SK-N-SH (cell line): ENCODE results near the gene TRIML1. TPM values are rescaled to one million over a fixed set of nuclear protein-coding genes. Genes with fewer than 3 reads are reported as not detected.

ENCODE experiments used
- CTCF ChIA-PET: fragments of 300-600, 350-600 bp; formaldehyde crosslinking; extraction: SDS; loops from one replicate; lab custom pipeline; 2021; lab: Yijun Ruan, JAX
- POLR2A ChIA-PET: fragments of 350-600 bp; sonication (Branson Sonifier 250); formaldehyde crosslinking; extraction: SDS; loops from one replicate; lab custom pipeline; 2020; ENCODE audit warnings: antibody characterized with exemption, inconsistent platforms; lab: Yijun Ruan, JAX
- DNase-seq: peaks from one replicate; pipeline ENCODE4 v3.0.0; 2012
- H2AFZ ChIP-seq: fragments of 200-600 bp; sonication (generic); 2 replicates; pipeline ENCODE4 v1.8.1; 2016; ENCODE audit warnings: antibody characterized with exemption, mild to moderate bottlenecking, low read depth
- H3F3A ChIP-seq: fragments of 200-600 bp; sonication (generic); replicated peaks from 2 replicates; pipeline ENCODE3; 2016; ENCODE audit warnings: antibody characterized with exemption, mild to moderate bottlenecking; ENCODE audit not compliant: insufficient read depth
- H3K27ac ChIP-seq, 2 experiments: fragments of 200-500 bp in 1 of 2; fragments of 200-600 bp in 1 of 2; sonication (Bioruptor generic) in 1 of 2; sonication (generic), shearing (Covaris generic) in 1 of 2; 2 replicates each; pipeline versions ENCODE4 v1.5.1 to v1.6.1; 2014 to 2016; ENCODE audit warnings: low read depth in 2 of 2, inconsistent platforms in 1 of 2, low read length in 1 of 2, mild to moderate bottlenecking in 1 of 2, mixed read lengths in 1 of 2
- H3K27me3 ChIP-seq: fragments of 200-600 bp; sonication (generic), shearing (Covaris generic); 2 replicates; pipeline ENCODE4 v1.6.1; 2016; ENCODE audit warnings: mixed run types; ENCODE audit not compliant: insufficient read depth
- H3K36me3 ChIP-seq, 2 experiments: fragments of 200-500 bp in 1 of 2; fragments of 200-600 bp in 1 of 2; sonication (Bioruptor generic) in 1 of 2; sonication (generic) in 1 of 2; replicated peaks in 1 of 2; 2 replicates each; pipeline versions ENCODE3 to v1.5.1; 2014 to 2016; ENCODE audit warnings: low read length in 1 of 2, mild to moderate bottlenecking in 1 of 2; ENCODE audit not compliant: insufficient read depth in 2 of 2, control insufficient read depth in 1 of 2
- H3K4me1 ChIP-seq, 2 experiments: fragments of 200-500 bp in 1 of 2; fragments of 200-600 bp in 1 of 2; sonication (Bioruptor generic) in 1 of 2; sonication (generic), shearing (Covaris generic) in 1 of 2; 2 replicates each; pipeline versions ENCODE4 v1.5.1 to v1.6.1; 2014 to 2016; ENCODE audit warnings: low read depth in 1 of 2, low read length in 1 of 2, mixed run types in 1 of 2; ENCODE audit not compliant: insufficient read depth in 2 of 2, control insufficient read depth in 1 of 2
- H3K4me2 ChIP-seq: fragments of 200-600 bp; sonication (generic), shearing (Covaris generic); 2 replicates; pipeline ENCODE4 v1.6.1; 2017; ENCODE audit warnings: mixed run types
- H3K4me3 ChIP-seq, 2 experiments: fragments of 200-500 bp in 1 of 2; fragments of 200-600 bp in 1 of 2; sonication (Bioruptor generic) in 1 of 2; sonication (generic), shearing (Covaris generic) in 1 of 2; 2 replicates each; pipeline versions ENCODE4 v1.5.1 to v1.8.1; 2014 to 2016; ENCODE audit warnings: low read depth in 2 of 2, inconsistent platforms in 1 of 2, low read length in 1 of 2, mild to moderate bottlenecking in 1 of 2, mixed read lengths in 1 of 2, moderate library complexity in 1 of 2
- H3K79me2 ChIP-seq: fragments of 200-600 bp; sonication (generic); 2 replicates; pipeline ENCODE4 v1.8.1; 2017; ENCODE audit warnings: mild to moderate bottlenecking; ENCODE audit not compliant: insufficient read depth
- H3K9ac ChIP-seq: fragments of 200-600 bp; sonication (generic); 2 replicates; pipeline ENCODE4 v1.6.1; 2017; ENCODE audit warnings: mixed run types
- H3K9me2 ChIP-seq: fragments of 200-600 bp; sonication (generic); 2 replicates; pipeline ENCODE4 v1.6.1; 2017; ENCODE audit warnings: mixed run types
- H3K9me3 ChIP-seq: fragments of 200-600 bp; sonication (generic); 2 replicates; pipeline ENCODE4 v1.6.1; 2017; ENCODE audit warnings: mixed run types, mild to moderate bottlenecking, moderate library complexity
- H4K20me1 ChIP-seq: fragments of 200-600 bp; sonication (generic); 2 replicates; pipeline ENCODE4 v1.6.1; 2017; ENCODE audit warnings: mild to moderate bottlenecking, mixed run types; ENCODE audit not compliant: insufficient read depth
- CHD2 ChIP-seq: fragments of 150-350 bp; IDR thresholded peaks from 2 replicates; pipeline ENCODE4 v1.6.1; 2018; ENCODE audit warnings: low read length; ENCODE audit not compliant: partially characterized antibody
- ELF1 ChIP-seq: IDR thresholded peaks from 2 replicates; pipeline ENCODE4 v1.4.0; 2012
- EZH2phosphoT487 ChIP-seq: fragments of 200-600 bp; sonication (generic); IDR thresholded peaks from 2 replicates; pipeline ENCODE4 v1.6.1; 2017; ENCODE audit warnings: low read depth, mixed run types, mild to moderate bottlenecking, antibody characterized with exemption, moderate library complexity, borderline replicate concordance
- FOXM1 ChIP-seq: IDR thresholded peaks from 2 replicates; pipeline ENCODE4 v1.4.0; 2012; ENCODE audit warnings: low read depth, mild to moderate bottlenecking
- GATA2 ChIP-seq: sonication (generic); formaldehyde crosslinking; IDR thresholded peaks from 2 replicates; pipeline ENCODE4 v1.5.0; 2020; ENCODE audit warnings: mild to moderate bottlenecking, missing genetic modification reagents
- IRF3 ChIP-seq: fragments of 150-350 bp; IDR thresholded peaks from 2 replicates; pipeline ENCODE4 v1.6.1; 2016; ENCODE audit warnings: mild to moderate bottlenecking, low read depth, low read length
- JUND ChIP-seq: IDR thresholded peaks from 2 replicates; pipeline ENCODE4 v1.4.0; 2012
- MEF2A ChIP-seq: IDR thresholded peaks from 2 replicates; pipeline ENCODE4 v1.4.0; 2012; ENCODE audit warnings: low read depth, borderline replicate concordance
- MXI1 ChIP-seq: IDR thresholded peaks from 2 replicates; pipeline ENCODE4 v1.6.1; 2012; ENCODE audit warnings: mild to moderate bottlenecking, low read depth, low read length, improper control_type of control experiment
- NFIC ChIP-seq: IDR thresholded peaks from 2 replicates; pipeline ENCODE4 v1.4.0; 2012; ENCODE audit warnings: borderline replicate concordance
- PBX3 ChIP-seq: IDR thresholded peaks from 2 replicates; pipeline ENCODE4; 2012
- POLR2AphosphoS5 ChIP-seq: IDR thresholded peaks from 2 replicates; pipeline ENCODE4 v1.6.1; 2012; ENCODE audit warnings: low read depth, low read length
- RAD21 ChIP-seq: IDR thresholded peaks from 2 replicates; pipeline ENCODE4 v1.6.1; 2012; ENCODE audit warnings: mild to moderate bottlenecking, low read length
- REST ChIP-seq: IDR thresholded peaks from 2 replicates; pipeline ENCODE4 v1.6.1; 2012; ENCODE audit warnings: mild to moderate bottlenecking, low read depth, low read length, moderate library complexity
- SIN3A ChIP-seq: IDR thresholded peaks from 2 replicates; pipeline ENCODE4 v1.6.1; 2012; ENCODE audit warnings: low read depth, mild to moderate bottlenecking, low read length, moderate library complexity, borderline replicate concordance
- SMC3 ChIP-seq: IDR thresholded peaks from 2 replicates; pipeline ENCODE4 v1.6.1; 2012; ENCODE audit warnings: low read depth, low read length, improper control_type of control experiment
- USF1 ChIP-seq: IDR thresholded peaks from 2 replicates; pipeline ENCODE4 v1.4.0; 2012; ENCODE audit warnings: low read depth, borderline replicate concordance
- YY1 ChIP-seq: IDR thresholded peaks from 2 replicates; pipeline ENCODE4 v1.4.0; 2012; ENCODE audit warnings: low read depth, mild to moderate bottlenecking
- WGBS: methylation state at CpG from one replicate; pipeline ENCODE4 v1.1.6; 2017; ENCODE audit warnings: low lambda C conversion rate; 5-methylcytosine and 5-hydroxymethylcytosine counted together
- polyA plus RNA-seq, 3 experiments: library from polyadenylated mRNA; depleted of rRNA; stranded (reverse); fragments of >200 nt; gene quantifications; 2 replicates each; pipeline ENCODE4 v1.2.3, GENCODE V29; 2012

The TRIML1 gene
- polyA plus RNA-seq, 1 of the 3 experiments (the other 2 are of a cell fraction): not detected

- CTCF ChIA-PET: no interaction called here
Observed at GRCh38 chr4:188117631-188118324, 21.5 kb upstream of the TRIML1 start.

GRCh38 chr4:188121530-188121929 lies 17.7 kb upstream of the TRIML1 start:
- Histone ChIP-seq H3K4me2 (no peak overlapping the region), H2AFZ (no peak overlapping the region), H3K27me3 (no peaks in the 10 kb centered on the region), H4K20me1 (no peaks in the 10 kb centered on the region), H3K27ac (no peak overlapping the region), H3K4me3 (no peak overlapping the region), H3K9ac (no peak overlapping the region), H3K79me2 (no peaks in the 10 kb centered on the region), H3K9me2 (no peaks in the 10 kb centered on the region), H3K9me3 (no peaks in the 10 kb centered on the region), H3F3A (no peaks in the 10 kb centered on the region), H3K4me1 (no peaks in the 10 kb centered on the region), H3K36me3 (no peaks in the 10 kb centered on the region)
- ChIA-PET POLR2A (no interaction called here), CTCF (no interaction called here)
- 49% methylated on average over 13 of the region's 13 CpGs for whole genome bisulfite sequencing
- DNase-seq: no peak
- TF ChIP-seq SMC3: no peak
- no peak for TF ChIP-seq JUND
- TF ChIP-seq IRF3: no peak
- TF ChIP-seq GATA2 (CRISPR knock-in tag): no peak
- no peak for TF ChIP-seq USF1
- TF ChIP-seq ELF1: no peak
- TF ChIP-seq CHD2: no peak
- no peak for TF ChIP-seq NFIC
- TF ChIP-seq SIN3A: no peak
- no peak for TF ChIP-seq POLR2AphosphoS5
- TF ChIP-seq FOXM1: no peak
- TF ChIP-seq EZH2phosphoT487: no peak

More at GRCh38 chr4:188117631-188118324, 21.5 kb upstream of the TRIML1 start:
- no peaks in the 10 kb centered on the region for H3K79me2 ChIP-seq
- no peak overlapping the region for H3K4me2 ChIP-seq
- H3K4me3 ChIP-seq: no peak overlapping the region
- POLR2A ChIA-PET: no interaction called here
- H3K27ac ChIP-seq: no peak overlapping the region
- no peak for TF ChIP-seq MXI1
- no peak for TF ChIP-seq PBX3
- no peak for TF ChIP-seq RAD21
- TF ChIP-seq REST: no peak
- TF ChIP-seq MEF2A: no peak
- no peak for TF ChIP-seq YY1
- TF ChIP-seq, all 33 proteins: peak for 0
- Histone ChIP-seq H3F3A (no peaks in the 10 kb centered on the region), H3K4me1 (no peaks in the 10 kb centered on the region), H4K20me1 (no peaks in the 10 kb centered on the region), H3K9me3 (no peaks in the 10 kb centered on the region), H3K36me3 (no peaks in the 10 kb centered on the region), H3K27me3 (no peaks in the 10 kb centered on the region), H3K9ac (no peak overlapping the region), H3K9me2 (no peaks in the 10 kb centered on the region), H2AFZ (no peak overlapping the region)
- 46% methylated on average over 12 of the region's 16 CpGs for WGBS
- no peak for DNase-seq
